Cardiac fibroblast (primary cell): ENCODE results near the gene PLXDC2.
A peak's percentile ranks its signal among the peaks of the same experiment; 100 is the strongest.

Experiments used
- DNase-seq, 2 donors: peaks; one replicate each; pipeline versions ENCODE4 v3.0.0 to v3.0.0-alpha.2; 2010; ENCODE audit warnings: low read depth in 2 of 2
- H3K4me3 ChIP-seq, 2 donors: replicated peaks in 1 of 2; 1 replicate in 1 of 2; 2 replicates in 1 of 2; pipeline ENCODE4 v1.5.1; 2011; ENCODE audit warnings: low read depth in 2 of 2, low read length in 2 of 2, mild to moderate bottlenecking in 2 of 2, moderate library complexity in 1 of 2
- CTCF ChIP-seq: IDR thresholded peaks from one replicate; pipeline ENCODE4 v1.5.1; 2011; ENCODE audit warnings: low read depth, mild to moderate bottlenecking, low read length, inconsistent platforms

PLXDC2 gene

GRCh38 chr10:20144268-20144667, 328.0 kb downstream of the PLXDC2 start:
- H3K4me3 ChIP-seq = no peak overlapping the region
- TF ChIP-seq CTCF = no peak
- no peak for DNase-seq

DNA sequence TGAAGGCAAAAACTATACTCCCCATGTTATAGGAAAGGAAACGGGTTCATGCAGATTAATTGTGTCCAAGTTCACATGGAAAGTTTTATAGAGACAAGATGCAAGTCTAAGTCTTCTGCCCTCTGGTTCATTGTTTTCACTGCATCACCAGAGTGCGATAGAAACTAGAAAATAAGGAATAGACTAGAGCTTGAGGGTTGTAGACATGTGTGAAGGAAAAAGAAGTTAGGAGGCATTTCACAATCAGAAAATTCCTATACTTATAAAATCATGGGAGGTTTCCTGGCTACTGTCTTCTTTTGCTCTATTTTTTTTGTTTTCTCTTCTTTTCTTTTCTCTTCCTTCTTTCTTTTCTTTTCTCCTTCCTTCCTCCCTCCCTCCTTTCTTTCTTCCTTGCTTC, 329.8 kb downstream of the PLXDC2 start:
- DNase-seq = no peak
- TF ChIP-seq CTCF = no peak
- H3K4me3 ChIP-seq = no peak overlapping the region

- DNase-seq = no peak
- no peak for TF ChIP-seq CTCF
These were observed 331.5 kb downstream of the PLXDC2 start for GRCh38 chr10:20147684-20148083.

GRCh38 chr10:20156511-20156910, 340.3 kb downstream of the PLXDC2 start:
- DNase-seq = no peak
- no peak for TF ChIP-seq CTCF
- no peak overlapping the region for H3K4me3 ChIP-seq

More at GRCh38 chr10:20147684-20148083, 331.5 kb downstream of the PLXDC2 start:
- no peak overlapping the region for H3K4me3 ChIP-seq

GRCh38 chr10:20157314-20157713, 341.1 kb downstream of the PLXDC2 start:
- DNase-seq = peak in 1 of 2 donors; percentile 7
- no peak overlapping the region for H3K4me3 ChIP-seq
- no peak for TF ChIP-seq CTCF

DNA sequence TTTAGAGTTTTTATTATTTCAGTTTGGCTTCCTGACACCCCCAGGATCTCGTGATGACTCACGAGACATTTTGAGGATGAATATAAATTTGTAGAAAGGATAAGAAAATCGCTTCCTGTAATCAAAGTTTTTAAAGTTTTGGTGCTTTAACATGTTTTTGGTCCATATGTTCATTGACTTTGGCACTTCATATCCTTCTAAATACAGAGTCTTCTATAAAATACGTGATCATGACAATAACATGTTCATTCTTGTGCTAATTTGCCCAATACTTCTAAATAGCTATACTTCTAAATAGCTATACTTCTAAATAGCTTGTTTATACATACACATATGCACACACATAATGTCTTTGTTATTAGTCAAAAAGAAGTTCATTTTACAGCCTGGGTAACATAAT, 341.9 kb downstream of the PLXDC2 start:
- H3K4me3 ChIP-seq = no peak overlapping the region
- DNase-seq = no peak
- no peak for TF ChIP-seq CTCF

DNA sequence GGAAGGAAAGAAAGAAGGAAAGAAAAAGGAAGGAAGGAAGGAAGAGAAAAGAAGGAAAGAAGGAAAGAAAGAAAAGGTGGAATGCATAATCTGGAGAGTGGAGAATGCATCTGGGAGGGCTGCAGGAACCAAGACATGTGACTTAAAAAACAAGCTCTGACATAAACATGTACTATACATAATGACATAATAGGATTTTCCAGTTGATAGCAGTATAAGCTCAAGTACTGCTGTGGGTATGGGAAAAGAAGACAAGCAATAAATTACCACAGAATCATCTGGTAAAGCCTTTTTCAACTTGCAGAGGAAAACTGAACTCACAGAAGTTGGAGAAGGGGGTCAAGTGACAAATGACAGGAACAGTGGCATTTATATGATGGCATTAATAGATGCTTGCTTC, 345.9 kb downstream of the PLXDC2 start:
- H3K4me3 ChIP-seq = no peak overlapping the region
- TF ChIP-seq CTCF = no peak
- DNase-seq = no peak
